Activated CD8-positive, alpha-beta memory T cell treated with anti-CD3 and anti-CD28 coated beads, Interleukin-2, amount 50 U/mL, for 4 hours (primary cell): ENCODE results near the gene TMSB4X.
A peak's percentile ranks its signal among the peaks of the same experiment; 100 is the strongest.
"Not testable (repeated sequence)": the region's sequence is repeated elsewhere in the genome, so short reads cannot be mapped to it uniquely, and the experiment has no call there.

Source experiments
- DNase-seq: peaks from one replicate; pipeline ENCODE4 v3.0.0-alpha.2; 2020

The TMSB4X gene

GRCh38 chrX:12976819-12977732 lies 2.2 kb downstream of the TMSB4X start:
- not testable (repeated sequence) for DNase-seq

GRCh38 chrX:12977761-12978204 lies 2.9 kb downstream of the TMSB4X start:
- no peak for DNase-seq

DNA sequence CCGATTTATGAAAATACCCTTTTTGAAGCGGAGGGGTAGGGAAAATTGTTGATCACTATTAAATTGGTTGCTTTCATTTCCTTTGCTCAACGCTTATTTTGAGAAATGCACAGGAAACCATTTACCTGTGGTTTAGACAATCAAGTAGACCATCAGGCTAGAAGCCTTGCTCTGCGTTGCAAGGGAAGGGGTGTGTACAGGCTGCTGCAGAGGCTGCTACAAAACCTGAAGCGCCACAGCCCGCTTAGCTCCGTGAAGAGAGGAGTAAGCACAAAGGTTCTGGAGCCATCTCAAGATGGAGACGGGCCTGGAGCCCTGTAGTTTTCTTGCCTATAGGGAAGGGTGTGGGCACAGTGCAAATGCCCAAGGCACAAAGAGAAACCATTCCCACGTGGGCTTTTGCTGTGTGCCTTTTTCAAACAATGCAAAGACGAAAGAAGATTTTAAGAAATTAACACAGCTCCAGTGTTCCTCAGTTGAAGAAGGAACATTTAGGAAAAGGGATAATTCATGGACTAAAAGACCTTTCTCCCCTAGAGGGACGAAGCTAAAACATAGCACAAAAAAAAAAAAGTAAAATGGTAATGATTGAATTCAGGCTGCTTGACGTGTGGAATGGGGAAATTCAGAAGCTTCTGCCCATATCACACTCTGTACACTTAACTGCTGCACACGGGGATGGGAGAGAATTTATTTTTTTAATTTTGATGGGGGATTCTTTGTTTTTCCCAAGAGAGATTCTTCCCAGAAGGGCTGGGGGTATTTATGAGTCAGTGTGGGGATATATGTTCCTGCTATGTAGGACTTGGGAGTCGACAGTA lies 3.5 kb downstream of the TMSB4X start:
- DNase-seq, result peak; percentile 64

- DNase-seq, result no peak
These were observed 4.2 kb downstream of the TMSB4X start for GRCh38 chrX:12979026-12979607.

- DNase-seq, result no peak
These were observed 4.7 kb downstream of the TMSB4X start for GRCh38 chrX:12979616-12980015.

DNA sequence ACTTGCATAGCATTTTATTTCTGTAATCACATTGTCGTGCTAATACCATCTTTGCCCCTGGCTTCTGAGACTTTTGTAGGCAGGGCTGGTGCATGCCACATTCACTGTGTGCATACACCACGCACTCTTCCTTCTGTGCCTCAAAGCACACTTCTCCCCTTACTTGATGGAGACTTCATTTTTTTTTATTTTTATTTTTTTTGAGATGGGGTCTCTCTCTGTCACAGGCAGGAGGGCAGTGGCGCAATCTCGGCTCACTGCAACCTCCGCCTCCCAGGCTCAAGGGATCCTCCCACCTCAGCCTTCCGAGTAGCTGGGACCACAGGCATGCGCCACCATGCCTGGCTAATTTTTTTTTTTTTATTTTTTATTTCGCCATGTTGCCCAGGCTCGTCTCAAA lies 5.1 kb downstream of the TMSB4X start:
- DNase-seq, result not testable (repeated sequence)

DNA sequence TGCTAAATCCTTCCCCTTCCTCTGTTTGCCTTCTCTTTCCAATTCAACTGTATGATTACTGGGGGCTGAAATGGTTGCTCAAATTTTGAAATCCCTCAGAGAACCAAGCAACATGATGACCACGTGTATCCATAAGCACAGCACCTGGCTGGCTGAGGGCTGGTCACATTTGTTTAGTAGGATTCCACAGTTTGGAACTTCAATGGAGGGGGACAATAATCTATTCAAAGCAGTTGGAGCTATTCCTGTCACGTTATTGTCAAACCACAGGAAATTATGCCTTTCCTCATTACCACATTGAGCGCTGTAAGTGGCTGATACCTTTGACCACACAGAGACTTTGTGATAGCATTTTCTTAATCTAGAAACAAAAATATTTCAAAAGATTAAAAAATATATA lies 7.0 kb downstream of the TMSB4X start:
- DNase-seq, result no peak

GRCh38 chrX:12984603-12985319 lies 9.9 kb downstream of the TMSB4X start:
- DNase-seq, result peak; percentile 44

DNA sequence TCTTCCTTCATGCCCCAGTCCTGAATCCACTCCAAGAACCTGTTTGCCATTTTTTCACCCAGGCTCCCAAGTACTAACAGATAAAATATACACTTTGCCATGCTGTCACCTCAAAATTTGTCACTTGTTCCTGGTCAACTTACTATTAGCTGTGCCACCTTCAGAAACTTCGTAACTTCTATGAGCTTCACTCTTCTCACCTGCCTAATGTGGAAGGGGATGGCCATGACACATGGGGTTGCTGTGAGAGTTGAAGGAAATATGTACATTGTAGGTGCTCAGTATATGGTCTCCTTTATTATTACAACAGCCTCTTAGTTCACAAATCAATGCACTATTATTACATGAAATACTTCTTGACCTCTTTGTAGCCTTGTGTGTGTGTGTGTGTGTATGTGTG lies 10.4 kb downstream of the TMSB4X start:
- no peak for DNase-seq

GRCh38 chrX:12986164-12986779 lies 11.4 kb downstream of the TMSB4X start:
- no peak for DNase-seq

DNA sequence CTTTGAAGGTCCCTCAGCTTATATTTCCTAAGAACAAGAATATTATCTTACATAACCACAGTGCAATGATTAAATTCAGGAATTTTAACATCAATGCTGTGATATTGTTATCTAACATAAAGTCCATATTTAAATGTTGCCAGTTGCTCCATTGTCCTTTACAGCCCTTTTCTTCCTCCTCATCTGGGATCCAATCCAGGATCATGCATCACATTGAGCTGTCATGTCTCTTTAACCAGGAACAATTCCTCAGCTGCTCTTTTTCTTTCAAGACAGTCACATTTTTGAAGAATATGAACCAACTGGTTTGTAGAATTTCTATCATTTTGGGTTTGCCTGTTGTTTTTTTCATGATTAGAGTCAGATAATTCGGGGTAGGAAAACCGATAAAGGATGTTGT lies 12.0 kb downstream of the TMSB4X start:
- no peak for DNase-seq

DNA sequence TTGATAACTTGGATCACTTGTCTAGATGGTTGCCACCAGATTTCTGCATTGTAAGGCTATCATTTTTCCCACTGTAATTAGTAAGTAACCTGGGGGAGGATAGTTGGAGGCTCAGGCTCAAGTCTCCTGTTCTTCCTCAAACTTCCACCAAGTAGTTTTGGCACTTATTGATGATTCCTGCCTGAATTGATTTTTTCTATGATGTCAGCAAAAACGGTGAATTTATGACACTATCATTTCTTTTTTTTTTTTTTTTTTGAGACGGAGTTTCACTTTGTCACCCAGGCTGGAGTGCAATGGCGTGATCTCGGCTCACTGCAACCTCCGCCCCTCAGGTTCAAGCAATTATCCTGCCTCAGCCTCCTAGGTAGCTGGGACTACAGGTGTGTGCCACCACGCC lies 12.4 kb downstream of the TMSB4X start:
- no peak for DNase-seq

DNA sequence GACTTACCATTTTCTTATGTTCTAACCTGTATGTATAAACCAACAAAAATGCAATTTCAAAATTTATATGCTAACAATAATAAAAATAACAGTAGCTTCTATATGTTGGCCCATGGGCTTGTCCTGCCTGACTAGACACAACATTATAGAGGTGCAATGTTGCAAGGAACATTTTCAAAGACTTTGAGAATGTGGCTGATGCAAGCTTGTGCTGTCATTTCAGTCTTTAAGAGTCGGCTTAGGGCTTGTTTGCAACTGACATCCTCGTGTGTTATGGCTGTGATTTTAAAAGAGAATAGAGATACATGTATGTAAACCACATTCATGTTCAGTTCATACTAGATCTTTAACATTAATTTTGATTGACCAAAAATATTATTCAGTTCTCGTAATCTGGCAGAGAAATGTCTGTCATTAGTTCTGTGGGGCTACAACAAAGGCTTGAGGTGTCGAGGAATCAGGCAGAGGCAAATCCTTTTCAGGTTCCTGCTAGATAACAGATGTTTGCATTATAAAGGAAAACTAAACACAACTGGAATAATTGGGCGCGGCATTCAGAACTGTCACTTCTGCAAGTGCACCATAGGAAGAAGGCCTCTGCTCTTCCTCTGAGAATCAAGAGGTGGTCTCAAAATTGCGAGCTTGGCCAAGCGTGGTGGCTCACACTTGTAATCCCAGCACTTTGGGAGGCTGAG lies 13.1 kb downstream of the TMSB4X start:
- no peak for DNase-seq

DNA sequence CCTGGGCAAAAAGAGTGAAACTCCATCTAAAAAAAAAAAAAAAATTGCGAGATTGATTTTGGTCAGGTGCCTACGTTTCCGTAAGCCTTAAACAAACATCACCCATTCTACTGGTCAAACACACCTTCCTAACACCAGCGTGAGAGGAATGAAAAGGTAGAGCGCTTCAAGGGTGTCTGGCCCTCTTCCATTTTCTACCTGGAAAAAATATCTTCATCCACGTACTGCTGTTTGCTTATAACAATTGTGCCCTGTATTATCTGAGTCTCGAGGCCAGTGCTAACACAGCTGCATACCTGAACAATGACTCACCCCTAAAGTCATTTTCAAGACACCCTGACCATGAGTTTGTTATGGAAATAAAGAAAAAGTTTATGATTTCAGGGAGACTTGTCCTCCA lies 13.9 kb downstream of the TMSB4X start:
- no peak for DNase-seq

- no peak for DNase-seq
These were observed 14.6 kb downstream of the TMSB4X start for GRCh38 chrX:12989461-12989860.

- no peak for DNase-seq
These were observed 16.7 kb downstream of the TMSB4X start for GRCh38 chrX:12991575-12991974.

- DNase-seq, result no peak
These were observed 17.7 kb downstream of the TMSB4X start for GRCh38 chrX:12992544-12993118.

GRCh38 chrX:12993826-12994225 lies 18.9 kb downstream of the TMSB4X start:
- no peak for DNase-seq

DNA sequence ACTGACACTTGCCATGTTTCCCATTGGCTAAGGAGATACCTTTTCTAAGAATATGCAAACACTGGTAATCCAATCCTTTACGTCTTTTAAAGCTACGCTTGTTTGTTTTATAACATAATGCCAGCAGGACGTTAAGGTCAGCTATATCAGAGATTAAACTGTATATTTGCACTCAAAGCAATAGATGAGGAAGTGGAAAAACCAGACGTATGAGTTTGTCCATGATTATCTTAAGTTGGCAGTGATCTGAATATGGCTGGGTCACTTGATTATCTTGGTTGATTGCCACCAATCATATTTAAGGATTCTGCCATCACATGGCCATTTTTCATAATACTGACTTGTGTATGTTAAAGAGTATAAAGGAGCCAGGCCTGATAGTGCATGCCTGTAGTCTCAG lies 19.4 kb downstream of the TMSB4X start:
- DNase-seq, result no peak

DNA sequence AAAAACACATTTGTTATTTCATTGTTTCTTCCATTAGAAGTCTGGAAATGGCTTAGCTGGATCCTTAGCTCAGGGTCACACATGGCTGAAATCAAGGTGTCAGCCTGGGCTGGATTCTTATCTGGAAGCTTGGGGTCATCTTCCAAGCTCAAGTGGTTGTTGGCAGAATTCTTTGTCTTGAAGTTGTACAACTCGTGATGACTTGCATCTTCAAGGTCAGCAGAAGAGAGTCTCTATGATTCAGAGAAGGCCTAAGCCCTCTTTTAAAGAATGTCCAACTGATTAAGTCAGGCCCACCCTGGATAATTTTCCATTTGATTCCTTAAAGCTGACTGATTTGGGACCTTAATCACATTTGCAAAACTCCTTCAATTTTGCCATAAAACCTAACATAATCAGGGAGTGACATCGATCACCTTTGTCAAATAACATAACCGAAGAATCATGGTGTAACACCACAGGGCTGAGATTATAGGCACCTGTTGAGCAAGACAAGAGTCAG lies 22.1 kb downstream of the TMSB4X start:
- DNase-seq, result no peak
